Measurements from ENCODE around the gene ACOXL. TPM values are rescaled to one million over a fixed set of nuclear protein-coding genes. Genes with fewer than 3 reads are reported as not detected.

Gene ACOXL
- total and polyA plus RNA-seq, 9 of the 15 experiments (the other 6 are each of a cell fraction or from before 2014, with no cell fraction given), result 0.31 to 0.56 TPM; not detected in 7

DNA sequence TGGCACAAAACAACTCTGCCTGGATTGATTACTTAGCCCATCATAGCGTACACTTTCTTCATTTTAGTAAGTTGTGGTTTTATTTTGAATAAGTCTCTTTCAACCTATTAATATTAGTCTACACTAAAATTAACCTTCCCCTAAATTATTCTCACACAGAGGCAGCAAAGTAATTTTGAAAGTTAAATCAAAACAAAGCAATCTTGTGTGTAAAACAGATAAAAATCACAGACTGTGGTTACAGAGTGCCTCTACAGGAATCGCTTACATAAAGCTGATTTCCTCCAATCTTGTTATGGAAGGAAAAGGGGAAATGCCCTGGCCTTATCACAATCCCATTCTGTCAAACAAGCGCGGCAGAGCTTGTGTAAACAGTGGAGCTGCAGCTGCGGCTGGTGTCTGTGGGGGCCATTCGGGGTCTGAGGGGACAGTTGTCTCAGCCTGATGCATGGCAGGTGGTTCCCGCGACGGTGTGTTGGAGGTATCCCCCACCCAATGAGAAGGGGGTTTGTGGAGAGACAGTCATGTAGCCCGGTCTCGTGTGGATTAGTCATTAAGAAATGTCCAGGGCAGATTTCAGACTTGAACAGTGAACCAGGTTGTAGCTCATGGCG is 430.5 kb downstream of the ACOXL start (continued):
- TF ChIP-seq OTX1 (CRISPR knock-in tag; IDR thresholded peaks at IDR 0.05), result no peak
- TF ChIP-seq, protein P1, sequence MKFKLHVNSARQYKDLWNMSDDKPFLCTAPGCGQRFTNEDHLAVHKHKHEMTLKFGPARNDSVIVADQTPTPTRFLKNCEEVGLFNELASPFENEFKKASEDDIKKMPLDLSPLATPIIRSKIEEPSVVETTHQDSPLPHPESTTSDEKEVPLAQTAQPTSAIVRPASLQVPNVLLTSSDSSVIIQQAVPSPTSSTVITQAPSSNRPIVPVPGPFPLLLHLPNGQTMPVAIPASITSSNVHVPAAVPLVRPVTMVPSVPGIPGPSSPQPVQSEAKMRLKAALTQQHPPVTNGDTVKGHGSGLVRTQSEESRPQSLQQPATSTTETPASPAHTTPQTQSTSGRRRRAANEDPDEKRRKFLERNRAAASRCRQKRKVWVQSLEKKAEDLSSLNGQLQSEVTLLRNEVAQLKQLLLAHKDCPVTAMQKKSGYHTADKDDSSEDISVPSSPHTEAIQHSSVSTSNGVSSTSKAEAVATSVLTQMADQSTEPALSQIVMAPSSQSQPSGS (CRISPR knock-in tag; IDR thresholded peaks at IDR 0.05), result no peak
- no peak for TF ChIP-seq BMI1 (IDR thresholded peaks at IDR 0.05; ENCODE audit: low read length)
- no peak for TF ChIP-seq ZNF668 (CRISPR knock-in tag; IDR thresholded peaks at IDR 0.05)
- TF ChIP-seq RBM34 (IDR thresholded peaks at IDR 0.05; ENCODE audit: borderline replicate concordance, insufficient read depth, low read length), result no peak
- TF ChIP-seq NFIC (IDR thresholded peaks at IDR 0.05), result no peak
- no peak for TF ChIP-seq MITF (IDR thresholded peaks at IDR 0.05)
- TF ChIP-seq BCOR (IDR thresholded peaks at IDR 0.05), result peak; percentile 65
- TF ChIP-seq TAL1 (IDR thresholded peaks at IDR 0.05), result peak; percentile 66
- no peak for TF ChIP-seq TAF7 (tag; IDR thresholded peaks at IDR 0.05)
- TF ChIP-seq, protein P2, sequence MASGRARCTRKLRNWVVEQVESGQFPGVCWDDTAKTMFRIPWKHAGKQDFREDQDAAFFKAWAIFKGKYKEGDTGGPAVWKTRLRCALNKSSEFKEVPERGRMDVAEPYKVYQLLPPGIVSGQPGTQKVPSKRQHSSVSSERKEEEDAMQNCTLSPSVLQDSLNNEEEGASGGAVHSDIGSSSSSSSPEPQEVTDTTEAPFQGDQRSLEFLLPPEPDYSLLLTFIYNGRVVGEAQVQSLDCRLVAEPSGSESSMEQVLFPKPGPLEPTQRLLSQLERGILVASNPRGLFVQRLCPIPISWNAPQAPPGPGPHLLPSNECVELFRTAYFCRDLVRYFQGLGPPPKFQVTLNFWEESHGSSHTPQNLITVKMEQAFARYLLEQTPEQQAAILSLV (tag; IDR thresholded peaks at IDR 0.05), result no peak
- no peak for TF ChIP-seq TSC22D4 (tag; IDR thresholded peaks at IDR 0.05)
- TF ChIP-seq KDM4B (IDR thresholded peaks at IDR 0.05; ENCODE audit: borderline replicate concordance in 2 of 2, low read depth in 1 of 2), result no peak
- TF ChIP-seq, protein P3, sequence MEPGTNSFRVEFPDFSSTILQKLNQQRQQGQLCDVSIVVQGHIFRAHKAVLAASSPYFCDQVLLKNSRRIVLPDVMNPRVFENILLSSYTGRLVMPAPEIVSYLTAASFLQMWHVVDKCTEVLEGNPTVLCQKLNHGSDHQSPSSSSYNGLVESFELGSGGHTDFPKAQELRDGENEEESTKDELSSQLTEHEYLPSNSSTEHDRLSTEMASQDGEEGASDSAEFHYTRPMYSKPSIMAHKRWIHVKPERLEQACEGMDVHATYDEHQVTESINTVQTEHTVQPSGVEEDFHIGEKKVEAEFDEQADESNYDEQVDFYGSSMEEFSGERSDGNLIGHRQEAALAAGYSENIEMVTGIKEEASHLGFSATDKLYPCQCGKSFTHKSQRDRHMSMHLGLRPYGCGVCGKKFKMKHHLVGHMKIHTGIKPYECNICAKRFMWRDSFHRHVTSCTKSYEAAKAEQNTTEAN (CRISPR knock-in tag; IDR thresholded peaks at IDR 0.05), result no peak
- TF ChIP-seq MEF2A (IDR thresholded peaks at IDR 0.05; ENCODE audit: control insufficient read depth, low read depth, low read length), result no peak
- peak; percentile 75 for TF ChIP-seq ZNF644 (tag; IDR thresholded peaks at IDR 0.05; ENCODE audit: low read depth)
- TF ChIP-seq, protein P4, sequence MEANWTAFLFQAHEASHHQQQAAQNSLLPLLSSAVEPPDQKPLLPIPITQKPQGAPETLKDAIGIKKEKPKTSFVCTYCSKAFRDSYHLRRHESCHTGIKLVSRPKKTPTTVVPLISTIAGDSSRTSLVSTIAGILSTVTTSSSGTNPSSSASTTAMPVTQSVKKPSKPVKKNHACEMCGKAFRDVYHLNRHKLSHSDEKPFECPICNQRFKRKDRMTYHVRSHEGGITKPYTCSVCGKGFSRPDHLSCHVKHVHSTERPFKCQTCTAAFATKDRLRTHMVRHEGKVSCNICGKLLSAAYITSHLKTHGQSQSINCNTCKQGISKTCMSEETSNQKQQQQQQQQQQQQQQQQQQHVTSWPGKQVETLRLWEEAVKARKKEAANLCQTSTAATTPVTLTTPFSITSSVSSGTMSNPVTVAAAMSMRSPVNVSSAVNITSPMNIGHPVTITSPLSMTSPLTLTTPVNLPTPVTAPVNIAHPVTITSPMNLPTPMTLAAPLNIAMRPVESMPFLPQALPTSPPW (CRISPR knock-in tag; IDR thresholded peaks at IDR 0.05), result peak; percentile 60
- TF ChIP-seq TARDBP (IDR thresholded peaks at IDR 0.05), result no peak
- TF ChIP-seq, protein P5, sequence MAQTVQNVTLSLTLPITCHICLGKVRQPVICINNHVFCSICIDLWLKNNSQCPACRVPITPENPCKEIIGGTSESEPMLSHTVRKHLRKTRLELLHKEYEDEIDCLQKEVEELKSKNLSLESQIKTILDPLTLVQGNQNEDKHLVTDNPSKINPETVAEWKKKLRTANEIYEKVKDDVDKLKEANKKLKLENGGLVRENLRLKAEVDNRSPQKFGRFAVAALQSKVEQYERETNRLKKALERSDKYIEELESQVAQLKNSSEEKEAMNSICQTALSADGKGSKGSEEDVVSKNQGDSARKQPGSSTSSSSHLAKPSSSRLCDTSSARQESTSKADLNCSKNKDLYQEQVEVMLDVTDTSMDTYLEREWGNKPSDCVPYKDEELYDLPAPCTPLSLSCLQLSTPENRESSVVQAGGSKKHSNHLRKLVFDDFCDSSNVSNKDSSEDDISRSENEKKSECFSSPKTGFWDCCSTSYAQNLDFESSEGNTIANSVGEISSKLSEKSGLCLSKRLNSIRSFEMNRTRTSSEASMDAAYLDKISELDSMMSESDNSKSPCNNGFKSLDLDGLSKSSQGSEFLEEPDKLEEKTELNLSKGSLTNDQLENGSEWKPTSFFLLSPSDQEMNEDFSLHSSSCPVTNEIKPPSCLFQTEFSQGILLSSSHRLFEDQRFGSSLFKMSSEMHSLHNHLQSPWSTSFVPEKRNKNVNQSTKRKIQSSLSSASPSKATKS (CRISPR knock-in tag; IDR thresholded peaks at IDR 0.05), result no peak

Data from K562 (cell line).